Measurements from ENCODE around the gene CASP9.

Gene CASP9

GRCh38 chr1:15444468-15445389, 79.3 kb downstream of the CASP9 start:
- no peak for DNase-seq

DNA sequence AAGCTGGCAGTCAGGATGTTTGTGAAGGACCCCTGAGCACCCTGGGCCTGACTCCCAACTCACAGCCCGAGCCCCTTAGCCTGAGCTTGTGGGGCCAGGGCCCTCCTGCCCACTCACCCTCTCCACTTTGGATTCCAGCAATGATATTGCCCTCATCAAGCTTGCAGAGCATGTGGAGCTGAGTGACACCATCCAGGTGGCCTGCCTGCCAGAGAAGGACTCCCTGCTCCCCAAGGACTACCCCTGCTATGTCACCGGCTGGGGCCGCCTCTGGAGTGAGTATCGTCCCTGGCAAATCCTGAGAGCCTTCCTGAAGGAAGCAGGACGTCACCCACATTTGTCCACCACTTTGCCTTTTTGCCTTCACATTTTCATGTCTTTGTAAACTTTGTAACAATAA, 80.7 kb downstream of the CASP9 start:
- no peak for DNase-seq

GRCh38 chr1:15442759-15443158, 81.3 kb downstream of the CASP9 start:
- no peak for DNase-seq

DNA sequence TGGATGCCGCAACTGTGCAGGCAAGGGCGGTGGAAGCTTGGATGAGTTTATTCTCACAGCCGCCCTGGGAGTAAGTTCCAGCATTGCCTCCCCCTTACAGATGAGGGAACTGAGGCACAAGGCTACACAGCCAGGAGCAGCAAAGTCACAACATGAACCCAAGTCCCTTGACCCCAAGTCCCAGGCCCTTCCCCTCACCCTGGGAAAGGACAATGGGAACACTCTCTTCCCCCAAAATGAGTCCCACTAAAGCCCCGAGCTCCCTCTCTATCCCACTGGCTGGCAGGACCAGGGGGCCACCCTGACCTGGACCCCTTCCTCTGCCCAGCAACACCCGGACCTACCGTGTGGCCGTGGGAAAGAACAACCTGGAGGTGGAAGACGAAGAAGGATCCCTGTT, 81.9 kb downstream of the CASP9 start:
- DNase-seq = no peak

Measured in activated CD4-positive, alpha-beta T cell treated with anti-CD3 and anti-CD28 coated beads, Interleukin-2, amount 50 U/mL, for 1 hour (primary cell).